Measurements from ENCODE around the gene CC2D1B.

CC2D1B gene

GRCh38 chr1:52305417-52306226 is 60.4 kb downstream of the CC2D1B start:
- no peak for DNase-seq
